Uterus (tissue), 4 donors: Measurements from ENCODE around the gene NPC1L1. TPM values are rescaled to one million over a fixed set of nuclear protein-coding genes. Genes with fewer than 3 reads are reported as not detected.

Experiments used
- DNase-seq, 2 donors: peaks; one replicate each; pipeline ENCODE4 v3.0.0-alpha.2; 2019 to 2020
- H3K27ac ChIP-seq, 2 donors: fragments of 200-600 bp; sonication (generic); 1 replicate in 1 of 2; 2 replicates in 1 of 2; pipeline ENCODE4 v1.5.1; 2016 to 2018
- H3K27me3 ChIP-seq, 2 donors: fragments of 200-600 bp; sonication (generic); one replicate each; pipeline ENCODE4 v1.5.1; 2018 to 2019; ENCODE audit warnings: control low read depth in 1 of 2
- H3K36me3 ChIP-seq, 2 donors: fragments of 200-600 bp; sonication (generic); one replicate each; pipeline ENCODE4 v1.5.1; 2019; ENCODE audit warnings: control low read depth in 1 of 2
- H3K4me1 ChIP-seq, 2 donors: fragments of 200-600 bp; sonication (generic); one replicate each; pipeline ENCODE4 v1.5.1; 2018 to 2019; ENCODE audit warnings: control low read depth in 1 of 2
- H3K4me3 ChIP-seq, 2 donors: fragments of 200-600 bp; sonication (generic); 1 replicate in 1 of 2; 2 replicates in 1 of 2; pipeline ENCODE4 v1.5.1; 2018 to 2019; ENCODE audit warnings: mild to moderate bottlenecking in 1 of 2
- H3K9me3 ChIP-seq, 2 donors: fragments of 200-600 bp; sonication (generic); one replicate each; pipeline ENCODE4 v1.5.1; 2019; ENCODE audit warnings: control low read depth in 1 of 2
- POLR2A ChIP-seq, 2 donors: fragments of 450-650 bp; IDR thresholded peaks; one replicate each; pipeline ENCODE4 v1.6.1; 2016; ENCODE audit warnings: antibody characterized with exemption in 2 of 2, mild to moderate bottlenecking in 1 of 2, moderate library complexity in 1 of 2
- intact Hi-C: fragments of 100-400 bp; cut with DNase I; formaldehyde crosslinking; loops from one replicate; pipeline ENCODE4 v1.15.1; 2023; ENCODE audit warnings: low total_unique reads
- total RNA-seq, 4 donors: library from RNA; depleted of rRNA in 3 of 4; stranded (reverse); fragments of >200 nt in 3 of 4; gene quantifications; one replicate each; pipeline versions ENCODE4 v1.1.0 to v1.2.4, GENCODE V29; 2014 to 2023
- TF ChIP-seq, protein P1 (sequence below), 4 experiments: fragments of 200-600 bp in 2 of 4; fragments of 450-650 bp in 2 of 4; sonication (generic) in 2 of 4; IDR thresholded peaks; one replicate each; pipeline ENCODE4 v1.5.1; 2016 to 2019; ENCODE audit warnings: antibody characterized with exemption in 4 of 4, mild to moderate bottlenecking in 2 of 4, moderate library complexity in 1 of 4
- donor health status: DM: yes; HTN: yes; CAD: no.

NPC1L1 gene
- total RNA-seq, 4 donors from 2014 or later, result 0.49 TPM; not detected in 3

DNA sequence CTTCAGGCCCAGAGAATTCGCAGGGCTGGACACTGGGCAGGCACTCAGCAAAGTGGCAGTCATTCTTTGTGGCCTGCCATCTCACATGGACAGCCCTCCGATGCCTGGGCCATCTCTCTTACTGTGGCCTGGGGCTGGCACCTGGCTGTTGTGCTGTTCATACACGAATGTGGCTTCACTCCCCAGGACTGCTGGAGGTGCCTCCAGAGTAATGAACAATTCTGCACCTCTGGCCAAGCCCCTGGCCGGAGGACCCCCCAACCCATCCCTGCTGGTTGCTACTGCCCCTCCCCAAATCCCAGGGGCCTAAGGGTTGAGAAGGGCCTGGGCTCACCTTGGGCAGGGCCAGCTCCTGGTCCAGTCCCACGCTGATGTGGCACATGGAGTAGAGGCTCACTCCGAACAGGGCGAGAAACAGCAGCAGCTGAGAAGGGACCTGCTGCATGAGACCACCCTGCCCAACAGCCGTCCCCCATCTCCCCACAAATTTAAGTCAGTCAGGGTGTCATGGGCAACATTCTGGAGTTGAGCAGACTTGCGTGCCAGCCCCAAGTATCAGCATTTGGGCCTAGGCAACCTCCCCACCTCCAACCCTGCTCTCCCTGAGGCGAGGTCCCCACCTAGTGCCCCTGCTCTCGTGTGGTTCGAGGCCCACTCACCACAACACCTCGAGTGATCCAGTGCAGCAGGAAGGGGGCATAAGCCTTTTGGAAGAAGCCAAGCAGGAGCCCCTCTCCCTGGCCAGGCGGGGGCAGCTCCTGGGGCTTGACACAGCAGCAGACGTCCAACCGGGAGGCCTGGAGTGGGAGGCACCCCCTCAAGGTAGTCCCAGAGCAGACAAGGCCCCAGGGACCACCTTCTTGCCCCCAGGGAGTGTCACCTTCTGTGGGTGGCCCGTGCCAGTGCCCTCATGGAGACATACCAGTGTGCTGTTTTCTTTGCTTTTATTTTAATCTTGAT lies 9.4 kb downstream of the NPC1L1 start:
- no peaks in the 10 kb centered on the region for H3K36me3 ChIP-seq
- H3K27ac ChIP-seq, result no peak overlapping the region
- no peaks in the 10 kb centered on the region for H3K4me1 ChIP-seq
- peaks cover 0 to 5% of the 10 kb centered on the region in 2 donors for H3K9me3 ChIP-seq
- H3K27me3 ChIP-seq, result no peaks in the 10 kb centered on the region
- DNase-seq, result no peak
- H3K4me3 ChIP-seq, result no peak overlapping the region
- no peak for TF ChIP-seq POLR2A (IDR thresholded peaks at IDR 0.05)
- TF ChIP-seq, protein P1, sequence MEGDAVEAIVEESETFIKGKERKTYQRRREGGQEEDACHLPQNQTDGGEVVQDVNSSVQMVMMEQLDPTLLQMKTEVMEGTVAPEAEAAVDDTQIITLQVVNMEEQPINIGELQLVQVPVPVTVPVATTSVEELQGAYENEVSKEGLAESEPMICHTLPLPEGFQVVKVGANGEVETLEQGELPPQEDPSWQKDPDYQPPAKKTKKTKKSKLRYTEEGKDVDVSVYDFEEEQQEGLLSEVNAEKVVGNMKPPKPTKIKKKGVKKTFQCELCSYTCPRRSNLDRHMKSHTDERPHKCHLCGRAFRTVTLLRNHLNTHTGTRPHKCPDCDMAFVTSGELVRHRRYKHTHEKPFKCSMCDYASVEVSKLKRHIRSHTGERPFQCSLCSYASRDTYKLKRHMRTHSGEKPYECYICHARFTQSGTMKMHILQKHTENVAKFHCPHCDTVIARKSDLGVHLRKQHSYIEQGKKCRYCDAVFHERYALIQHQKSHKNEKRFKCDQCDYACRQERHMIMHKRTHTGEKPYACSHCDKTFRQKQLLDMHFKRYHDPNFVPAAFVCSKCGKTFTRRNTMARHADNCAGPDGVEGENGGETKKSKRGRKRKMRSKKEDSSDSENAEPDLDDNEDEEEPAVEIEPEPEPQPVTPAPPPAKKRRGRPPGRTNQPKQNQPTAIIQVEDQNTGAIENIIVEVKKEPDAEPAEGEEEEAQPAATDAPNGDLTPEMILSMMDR (IDR thresholded peaks at IDR 0.05), result no peak
- intact Hi-C loops, result no loop called here

DNA sequence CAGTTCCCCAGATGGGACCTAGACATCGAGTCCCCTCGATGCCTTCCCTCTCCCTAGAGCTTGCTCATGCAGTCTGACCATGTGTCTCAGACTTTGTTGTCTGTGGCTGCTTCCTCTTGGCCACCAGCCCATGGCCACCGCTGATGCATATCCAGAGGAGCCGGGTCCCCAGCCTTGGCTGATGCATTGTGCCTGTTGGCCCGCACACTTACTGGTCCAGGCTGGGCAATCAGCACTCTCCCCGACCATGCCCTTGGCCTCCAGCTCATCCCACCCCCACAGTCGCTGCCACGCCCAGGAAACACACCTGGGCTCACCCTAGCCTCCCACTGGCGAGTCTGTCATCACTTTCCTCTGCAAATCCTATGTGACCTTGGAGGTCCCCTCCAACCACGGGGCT lies 10.1 kb downstream of the NPC1L1 start:
- intact Hi-C loops, result no loop called here
- DNase-seq, result no peak
- H3K9me3 ChIP-seq, result peaks cover 0 to 10% of the 10 kb centered on the region in 2 donors

DNA sequence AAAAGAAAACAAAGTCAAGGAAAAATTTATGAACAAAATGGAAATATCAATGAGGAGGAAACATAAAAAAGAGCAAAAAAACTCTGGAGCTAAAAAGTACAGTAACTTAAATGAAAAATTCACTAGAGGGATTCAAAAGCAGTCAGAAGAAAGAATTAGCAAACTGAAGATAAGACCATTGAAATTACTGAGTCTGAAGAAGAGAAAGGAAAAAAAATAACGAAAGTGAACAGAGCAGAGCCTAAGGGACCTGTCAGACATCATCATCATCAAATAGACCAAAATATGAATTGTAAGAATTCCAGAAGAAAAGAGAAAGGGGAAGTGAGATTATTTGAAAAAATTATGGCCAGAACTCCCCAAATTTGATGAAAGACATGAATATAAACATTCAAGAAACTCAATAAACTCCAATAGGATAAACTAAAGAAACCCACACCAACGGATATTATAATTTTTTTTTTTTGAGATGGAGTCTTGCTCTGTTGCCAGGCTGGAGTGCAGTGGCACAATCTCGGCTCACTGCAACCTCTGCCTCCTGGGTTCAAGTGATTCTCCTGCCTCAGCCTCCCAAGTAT lies 16.2 kb downstream of the NPC1L1 start:
- Histone ChIP-seq H3K27ac (no peak overlapping the region), H3K9me3 (peaks cover 0 to 24% of the 10 kb centered on the region in 2 donors), H3K27me3 (no peaks in the 10 kb centered on the region), H3K4me3 (no peak overlapping the region), H3K36me3 (no peaks in the 10 kb centered on the region), H3K4me1 (no peaks in the 10 kb centered on the region)
- intact Hi-C loops, result no loop called here
- no peak for DNase-seq
- TF ChIP-seq, protein P1 (IDR thresholded peaks at IDR 0.05), result no peak
- no peak for TF ChIP-seq POLR2A (IDR thresholded peaks at IDR 0.05)

More for the DNA sequence above, 10.1 kb downstream of the NPC1L1 start:
- Histone ChIP-seq H3K4me3 (no peak overlapping the region), H3K27me3 (no peaks in the 10 kb centered on the region), H3K27ac (no peak overlapping the region), H3K4me1 (no peaks in the 10 kb centered on the region), H3K36me3 (no peaks in the 10 kb centered on the region)
- TF ChIP-seq, protein P1 (IDR thresholded peaks at IDR 0.05), result no peak
- TF ChIP-seq POLR2A (IDR thresholded peaks at IDR 0.05), result no peak

DNA sequence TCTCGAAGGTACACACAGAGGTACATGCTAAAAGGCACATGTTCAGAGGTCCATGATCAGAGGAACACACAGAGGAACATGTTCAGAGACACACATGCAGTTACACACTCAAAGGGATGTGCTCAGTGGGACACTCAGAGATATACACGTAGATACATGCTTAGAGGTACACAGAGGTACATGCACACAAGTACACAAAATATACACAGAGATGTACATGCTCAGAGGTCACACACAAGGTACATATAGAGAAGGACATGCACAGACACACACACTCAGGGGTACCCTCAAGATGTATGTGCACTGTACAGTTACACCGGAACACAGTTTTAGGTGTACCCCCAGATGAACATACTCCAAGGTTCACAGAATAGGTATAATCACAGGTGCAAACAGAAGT lies 18.8 kb downstream of the NPC1L1 start:
- Histone ChIP-seq H3K27ac (no peak overlapping the region), H3K36me3 (no peaks in the 10 kb centered on the region), H3K27me3 (no peaks in the 10 kb centered on the region), H3K4me1 (no peaks in the 10 kb centered on the region), H3K9me3 (peaks cover 0 to 24% of the 10 kb centered on the region in 2 donors), H3K4me3 (no peak overlapping the region)
- TF ChIP-seq, protein P1 (IDR thresholded peaks at IDR 0.05), result no peak
- TF ChIP-seq POLR2A (IDR thresholded peaks at IDR 0.05), result no peak
- DNase-seq, result no peak
- intact Hi-C loops, result no loop called here
